GM19238 (cell line): ENCODE results near the gene PEX14.

Experiments used
- DNase-seq: peaks from one replicate; pipeline ENCODE4 v3.0.0; 2011; ENCODE audit warnings: low spot score; ENCODE audit not compliant: insufficient read length

Gene PEX14

GRCh38 chr1:10678852-10679251, 204.1 kb downstream of the PEX14 start:
- no peak for DNase-seq

GRCh38 chr1:10679496-10680220, 204.9 kb downstream of the PEX14 start:
- DNase-seq: no peak
